Immature natural killer cell (primary cell): ENCODE measurements around the gene PEPD. TPM values are rescaled to one million over a fixed set of nuclear protein-coding genes. Genes with fewer than 3 reads are reported as not detected.

Source experiments
- DNase-seq, 3 donors: peaks; one replicate each; pipeline ENCODE4 v3.0.0; 2022; ENCODE audit warnings: mixed read lengths in 1 of 3
- H3K27ac Mint-ChIP-seq, 6 donors: one replicate each; pipeline ENCODE4 v1.8.0; 2020; ENCODE audit warnings: mixed read lengths in 6 of 6, mild to moderate bottlenecking in 5 of 6, inconsistent platforms in 4 of 6, moderate library complexity in 3 of 6
- H3K27me3 Mint-ChIP-seq, 3 donors: one replicate each; pipeline ENCODE4 v1.8.0; 2020 to 2021; ENCODE audit warnings: low read depth in 3 of 3, mild to moderate bottlenecking in 3 of 3, mixed read lengths in 3 of 3, moderate library complexity in 3 of 3, inconsistent platforms in 1 of 3
- H3K36me3 Mint-ChIP-seq, 3 donors: one replicate each; pipeline ENCODE4 v1.8.0; 2020; ENCODE audit warnings: mixed read lengths in 3 of 3, inconsistent platforms in 2 of 3, mild to moderate bottlenecking in 2 of 3
- H3K4me1 Mint-ChIP-seq, 2 donors: one replicate each; pipeline ENCODE4 v1.8.0; 2020; ENCODE audit warnings: inconsistent platforms in 2 of 2, mild to moderate bottlenecking in 2 of 2, mixed read lengths in 2 of 2, moderate library complexity in 1 of 2
- H3K4me3 Mint-ChIP-seq, 5 donors: one replicate each; pipeline ENCODE4 v1.8.0; 2020; ENCODE audit warnings: mild to moderate bottlenecking in 5 of 5, mixed read lengths in 5 of 5, inconsistent platforms in 3 of 5, moderate library complexity in 3 of 5
- H3K9me3 Mint-ChIP-seq, 6 donors: one replicate each; pipeline ENCODE4 v1.8.0; 2020; ENCODE audit warnings: mild to moderate bottlenecking in 6 of 6, mixed read lengths in 6 of 6, inconsistent platforms in 4 of 6, moderate library complexity in 3 of 6
- polyA plus RNA-seq, 3 donors: library from polyadenylated mRNA; unstranded; fragments of 300-500 nt; fragmentation: Illumina TruSeq; gene quantifications; one replicate each; pipeline ENCODE4 v1.2.3, GENCODE V29; 2021

The PEPD gene
- polyA plus RNA-seq, 3 donors from 2014 or later = 135 to 181 (median 142) TPM

DNA sequence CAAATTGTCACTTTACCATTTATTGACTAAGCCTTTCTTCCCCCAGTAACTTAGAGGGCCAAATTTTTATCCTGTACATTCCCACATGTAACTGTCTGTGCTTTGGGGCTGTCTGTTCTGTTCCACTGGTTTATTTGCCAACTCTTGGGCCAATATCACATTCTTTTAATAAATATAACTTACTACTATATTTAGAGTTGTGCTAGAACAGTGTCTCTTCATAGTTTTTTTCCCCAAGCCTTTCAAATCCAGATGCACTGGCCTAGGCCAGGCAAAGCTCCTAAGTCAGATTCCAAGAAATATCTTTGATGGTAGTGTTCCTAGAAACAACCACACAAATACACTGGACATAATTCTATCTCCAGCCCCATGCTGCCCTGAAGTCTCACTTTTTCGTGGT is 164.0 kb downstream of the PEPD start:
- Mint-ChIP-seq H3K4me1 (no peaks in the 10 kb centered on the region), H3K27ac (no peak overlapping the region), H3K9me3 (peaks cover 0 to 7% (median 1%) of the 10 kb centered on the region in 6 donors), H3K4me3 (no peak overlapping the region), H3K36me3 (no peaks in the 10 kb centered on the region), H3K27me3 (peaks cover 2 to 4% (median 3%) of the 10 kb centered on the region in 3 donors)
- no peak for DNase-seq

DNA sequence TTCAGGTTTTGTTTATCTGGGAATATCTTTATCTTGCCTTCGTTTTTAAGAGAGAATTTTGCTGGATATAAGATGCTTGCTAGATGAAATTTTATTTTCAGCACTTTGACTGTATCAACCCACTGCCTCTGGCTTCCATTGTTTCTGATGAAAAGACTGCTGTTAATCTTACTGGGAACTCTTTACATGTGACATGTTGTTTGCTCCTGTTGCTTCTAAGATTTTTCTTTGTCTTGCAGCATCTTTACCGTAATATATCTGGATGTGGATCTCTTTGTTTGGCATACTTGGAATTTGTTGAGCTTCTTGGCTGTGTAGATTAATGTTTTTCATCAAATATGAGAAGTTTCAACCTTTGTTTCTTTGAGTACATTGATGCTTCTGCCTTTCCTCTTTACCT is 166.1 kb downstream of the PEPD start:
- peaks cover 2 to 4% (median 3%) of the 10 kb centered on the region in 3 donors for H3K27me3 Mint-ChIP-seq
- DNase-seq = no peak
- no peaks in the 10 kb centered on the region for H3K4me1 Mint-ChIP-seq
- no peak overlapping the region for H3K27ac Mint-ChIP-seq
- no peak overlapping the region for H3K4me3 Mint-ChIP-seq
- H3K36me3 Mint-ChIP-seq = no peaks in the 10 kb centered on the region
- H3K9me3 Mint-ChIP-seq = peaks cover 0 to 7% (median 1%) of the 10 kb centered on the region in 6 donors

DNA sequence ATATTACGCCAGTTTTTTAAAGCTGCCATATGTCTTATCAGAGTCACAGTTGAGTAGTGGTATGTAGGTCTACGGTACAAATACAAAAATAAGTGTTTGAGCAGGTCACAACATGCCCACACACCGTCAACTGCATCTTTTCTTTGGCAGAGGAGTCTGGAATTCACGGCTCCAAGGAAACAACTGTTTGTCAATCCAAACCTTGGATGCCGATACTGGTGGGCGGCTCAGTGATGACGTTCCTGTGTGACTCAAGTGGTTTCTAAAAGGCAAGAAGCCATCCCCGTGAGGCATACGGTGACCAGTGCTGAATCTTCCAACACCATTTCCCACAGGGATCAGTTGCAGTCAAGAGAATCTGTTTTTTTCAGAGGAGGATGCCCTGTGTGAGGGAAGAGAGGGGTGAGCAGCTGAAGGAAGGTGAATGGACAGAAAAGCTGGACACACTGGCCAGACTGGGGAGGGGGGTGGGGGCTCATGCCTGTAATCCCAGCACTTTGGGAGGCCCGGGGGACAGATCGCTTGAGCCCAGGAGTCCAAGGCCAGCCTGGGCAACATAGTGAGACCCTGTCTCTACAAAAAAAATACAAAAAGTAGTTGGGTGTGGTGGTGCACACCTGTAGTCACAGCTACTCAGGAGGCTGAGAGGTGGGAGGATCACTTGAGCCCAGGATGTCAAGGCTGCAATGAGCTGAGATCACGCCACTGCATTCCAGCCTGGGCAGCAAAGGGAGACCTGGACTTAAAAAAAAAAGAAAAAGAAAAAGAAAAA is 170.9 kb downstream of the PEPD start:
- Mint-ChIP-seq H3K36me3 (no peaks in the 10 kb centered on the region), H3K27me3 (peaks cover 0 to 6% (median 2%) of the 10 kb centered on the region in 3 donors), H3K9me3 (peaks cover 0 to 4% (median 0%) of the 10 kb centered on the region in 6 donors), H3K4me1 (no peaks in the 10 kb centered on the region), H3K4me3 (no peak overlapping the region), H3K27ac (no peak overlapping the region)
- DNase-seq = no peak

DNA sequence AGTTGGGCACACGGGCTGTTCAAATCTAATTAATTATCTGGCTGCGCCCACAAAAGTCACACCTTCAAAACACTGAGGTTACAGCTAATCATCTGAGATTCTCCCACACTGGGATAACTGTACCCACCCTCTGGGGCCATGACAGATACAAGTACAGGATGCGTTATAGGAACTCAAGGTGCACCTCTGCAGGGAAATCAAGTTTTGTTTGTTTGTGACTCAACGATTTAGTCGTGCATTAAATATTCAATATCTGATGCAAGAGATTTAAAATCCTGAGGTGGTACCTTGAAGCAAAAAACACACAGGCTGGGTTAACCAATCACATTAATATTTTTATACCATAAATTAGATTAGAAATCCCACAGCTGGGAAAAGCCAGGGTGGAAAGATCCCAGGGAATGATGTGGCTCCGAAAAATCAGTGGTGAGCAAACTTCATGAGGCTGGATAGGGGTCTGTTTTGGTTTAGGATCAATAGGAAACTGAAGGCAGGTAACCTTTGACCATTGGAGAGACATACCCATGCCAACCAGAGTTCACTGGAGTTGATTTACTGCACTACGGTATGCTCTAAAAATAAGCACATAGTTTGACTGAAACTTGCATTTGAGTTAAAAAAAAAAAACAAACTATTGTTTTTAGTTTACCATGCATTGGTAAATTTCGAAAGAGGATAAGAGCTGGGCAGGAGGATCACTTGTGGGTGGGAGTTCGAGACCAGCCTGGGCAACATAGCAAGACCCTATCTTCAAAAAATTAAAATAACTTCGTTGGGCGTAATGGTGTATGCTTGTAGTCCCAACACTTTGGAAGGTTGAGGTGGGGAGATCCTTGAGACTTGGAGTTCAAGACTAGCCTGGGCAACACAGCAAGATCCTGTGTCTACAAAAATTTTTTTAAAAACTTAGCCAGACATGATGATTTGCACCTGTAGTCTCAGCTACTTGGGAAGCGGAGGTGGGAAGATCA is 172.0 kb downstream of the PEPD start:
- Mint-ChIP-seq H3K27me3 (peaks cover 2 to 10% (median 3%) of the 10 kb centered on the region in 3 donors), H3K4me1 (no peaks in the 10 kb centered on the region), H3K27ac (no peak overlapping the region), H3K4me3 (no peak overlapping the region), H3K36me3 (no peaks in the 10 kb centered on the region), H3K9me3 (peaks cover 0 to 1% (median 0%) of the 10 kb centered on the region in 6 donors)
- no peak for DNase-seq

DNA sequence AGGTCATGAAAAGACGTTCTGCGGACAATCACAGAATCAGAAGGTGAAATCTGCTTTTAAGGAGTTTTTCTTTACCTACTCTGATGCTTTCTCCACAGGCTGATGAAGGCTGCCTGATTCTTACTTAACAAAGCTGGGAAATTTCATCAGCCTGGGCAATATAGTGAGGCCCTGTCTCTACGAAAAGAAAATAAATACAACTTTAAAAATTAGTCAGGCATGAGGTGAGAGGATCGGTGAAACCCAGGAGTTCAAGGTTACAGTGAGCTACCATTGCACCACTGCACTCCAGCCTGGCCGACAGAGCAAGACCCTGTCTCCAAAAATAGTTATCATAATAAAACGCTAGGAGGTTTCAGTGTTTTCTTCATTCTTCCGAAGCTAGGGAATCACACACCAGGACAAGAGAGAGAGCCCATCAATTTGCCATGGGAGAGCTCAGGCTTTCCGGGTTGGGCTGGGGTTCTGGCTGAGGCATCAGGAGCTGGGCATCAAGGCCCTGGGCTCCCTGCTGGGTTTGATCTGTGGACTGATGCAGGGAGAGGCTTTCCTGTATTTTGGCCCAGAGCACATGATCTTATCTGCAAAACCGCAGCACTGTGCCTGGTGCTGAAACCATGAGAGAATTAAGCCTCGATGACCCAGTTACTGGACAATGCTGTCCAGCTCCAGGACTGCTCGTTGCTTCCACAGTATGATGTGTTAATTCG is 173.1 kb downstream of the PEPD start:
- no peak overlapping the region for H3K4me3 Mint-ChIP-seq
- H3K27ac Mint-ChIP-seq = no peak overlapping the region
- no peaks in the 10 kb centered on the region for H3K4me1 Mint-ChIP-seq
- H3K27me3 Mint-ChIP-seq = peaks cover 2 to 11% (median 5%) of the 10 kb centered on the region in 3 donors
- no peak for DNase-seq
- no peaks in the 10 kb centered on the region for H3K9me3 Mint-ChIP-seq
- H3K36me3 Mint-ChIP-seq = no peaks in the 10 kb centered on the region

DNA sequence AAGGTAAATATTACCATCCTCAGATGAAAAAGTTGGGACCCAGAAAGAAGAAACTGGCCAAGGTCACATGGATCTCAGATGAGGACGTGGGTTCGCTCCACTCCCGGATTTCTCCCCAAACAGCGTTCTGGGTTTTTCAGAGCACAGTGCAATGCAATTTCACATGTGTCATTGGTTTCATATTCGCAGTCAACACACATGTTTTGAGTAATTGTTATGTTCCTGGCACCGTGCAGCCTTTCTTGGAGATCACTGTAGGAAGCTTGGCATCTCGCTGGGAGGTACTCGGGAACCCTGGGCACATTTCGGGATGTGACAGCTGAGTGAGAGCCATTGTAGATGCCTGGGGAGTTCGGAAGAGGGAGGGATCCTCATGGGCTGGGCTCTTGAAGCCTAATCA is 174.3 kb downstream of the PEPD start:
- Mint-ChIP-seq H3K9me3 (no peaks in the 10 kb centered on the region), H3K4me1 (no peaks in the 10 kb centered on the region), H3K4me3 (no peak overlapping the region), H3K27me3 (peaks cover 2 to 11% (median 5%) of the 10 kb centered on the region in 3 donors), H3K27ac (no peak overlapping the region), H3K36me3 (no peaks in the 10 kb centered on the region)
- no peak for DNase-seq

DNA sequence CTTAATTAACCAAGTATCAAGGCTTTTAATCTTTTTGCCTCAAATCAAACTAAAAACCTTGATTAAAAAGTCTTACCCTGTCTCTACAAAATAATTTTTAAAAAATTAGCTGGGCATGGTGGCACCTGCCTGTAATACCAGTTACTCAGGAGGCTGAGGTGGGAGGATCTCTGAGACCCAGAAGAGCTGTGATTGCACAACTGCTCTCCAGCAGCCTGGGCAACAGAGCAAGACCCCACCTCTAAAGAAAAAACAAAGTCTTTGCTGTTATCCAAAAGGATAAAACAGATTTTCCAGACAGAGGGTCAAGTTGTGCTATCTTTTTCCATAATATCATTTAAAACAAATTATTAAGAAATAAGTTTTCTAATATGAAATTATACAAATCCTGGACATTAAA is 174.9 kb downstream of the PEPD start:
- Mint-ChIP-seq H3K27me3 (peaks cover 2 to 11% (median 5%) of the 10 kb centered on the region in 3 donors), H3K36me3 (no peaks in the 10 kb centered on the region), H3K4me3 (no peak overlapping the region), H3K4me1 (no peaks in the 10 kb centered on the region), H3K27ac (no peak overlapping the region), H3K9me3 (no peaks in the 10 kb centered on the region)
- no peak for DNase-seq

DNA sequence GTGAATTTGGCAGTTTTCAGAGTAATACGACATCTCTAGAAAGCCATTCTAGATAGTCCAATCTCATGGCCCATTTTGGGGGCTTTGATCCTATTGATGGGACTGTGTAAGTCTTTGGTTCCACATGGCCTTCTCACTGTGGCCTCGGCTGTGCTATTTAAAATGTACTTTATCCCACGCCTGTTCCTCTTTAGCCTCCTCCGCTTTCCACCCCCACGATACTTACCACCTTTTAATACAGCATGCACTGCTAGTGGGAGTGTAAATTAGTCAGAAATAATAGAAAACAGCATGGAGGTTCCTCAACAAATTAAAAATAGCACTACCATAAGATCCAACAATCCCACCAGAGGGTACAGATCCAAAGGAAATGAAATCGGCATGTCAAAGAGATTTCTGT is 176.4 kb downstream of the PEPD start:
- H3K4me3 Mint-ChIP-seq = no peak overlapping the region
- H3K27me3 Mint-ChIP-seq = peaks cover 4 to 10% (median 5%) of the 10 kb centered on the region in 3 donors
- H3K4me1 Mint-ChIP-seq = no peaks in the 10 kb centered on the region
- no peak for DNase-seq
- H3K9me3 Mint-ChIP-seq = no peaks in the 10 kb centered on the region
- no peaks in the 10 kb centered on the region for H3K36me3 Mint-ChIP-seq
- H3K27ac Mint-ChIP-seq = no peak overlapping the region

DNA sequence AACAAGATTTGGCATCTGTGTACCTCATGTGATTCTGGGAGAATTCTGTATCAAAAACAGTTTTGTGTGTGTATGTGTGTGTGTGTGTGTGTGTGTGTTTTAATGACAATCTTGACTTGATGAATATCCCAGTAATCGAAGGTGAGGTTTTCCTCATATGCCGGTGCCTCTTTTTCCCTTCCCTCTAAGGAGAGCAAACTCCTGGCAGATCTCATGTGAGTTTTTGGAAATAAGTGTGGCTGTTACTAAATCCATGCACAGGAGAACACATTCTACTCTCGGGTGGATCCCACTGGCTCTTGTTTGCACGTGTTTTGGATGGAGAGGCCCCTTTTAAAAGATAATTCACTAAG is 177.0 kb downstream of the PEPD start:
- peaks cover 2 to 9% (median 5%) of the 10 kb centered on the region in 3 donors for H3K27me3 Mint-ChIP-seq
- no peaks in the 10 kb centered on the region for H3K36me3 Mint-ChIP-seq
- DNase-seq = no peak
- H3K4me1 Mint-ChIP-seq = no peaks in the 10 kb centered on the region
- no peak overlapping the region for H3K4me3 Mint-ChIP-seq
- no peak overlapping the region for H3K27ac Mint-ChIP-seq
- no peaks in the 10 kb centered on the region for H3K9me3 Mint-ChIP-seq

DNA sequence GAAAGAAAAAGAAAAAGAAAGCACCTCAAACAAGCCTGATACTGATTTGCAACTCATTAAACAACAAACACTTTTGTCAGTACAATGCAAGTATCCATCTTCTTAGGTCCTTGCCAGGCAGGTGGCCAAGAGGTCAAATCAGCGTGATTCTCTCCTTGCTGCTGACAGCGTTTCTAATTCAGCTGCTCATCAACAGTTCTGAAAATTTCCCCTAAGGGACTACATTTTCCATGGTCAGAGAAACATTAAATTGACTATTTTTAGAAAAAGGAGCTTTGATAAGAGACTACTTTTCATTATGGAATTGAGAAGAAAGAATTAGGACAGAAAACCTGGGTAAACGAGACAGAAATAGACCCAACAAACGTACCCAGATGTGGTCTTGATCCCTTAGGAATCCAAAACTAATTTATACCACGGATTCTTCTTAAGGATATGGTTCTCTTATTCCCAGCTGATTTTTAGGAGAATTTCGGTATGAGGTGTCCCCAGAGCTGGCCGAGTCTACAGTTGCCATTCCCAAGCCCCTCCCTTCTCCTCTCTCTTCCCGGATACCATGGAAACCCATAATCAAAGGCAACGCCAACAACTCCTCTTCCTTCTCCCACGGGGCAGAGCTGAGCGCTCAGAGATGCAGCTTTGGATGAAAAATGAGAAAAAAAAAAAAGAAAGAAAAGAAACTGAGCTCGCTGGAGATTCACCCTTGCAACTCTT is 177.6 kb downstream of the PEPD start:
- H3K36me3 Mint-ChIP-seq = no peaks in the 10 kb centered on the region
- no peak overlapping the region for H3K27ac Mint-ChIP-seq
- H3K27me3 Mint-ChIP-seq = peaks cover 2 to 9% (median 5%) of the 10 kb centered on the region in 3 donors
- no peaks in the 10 kb centered on the region for H3K9me3 Mint-ChIP-seq
- no peaks in the 10 kb centered on the region for H3K4me1 Mint-ChIP-seq
- no peak overlapping the region for H3K4me3 Mint-ChIP-seq
- no peak for DNase-seq

DNA sequence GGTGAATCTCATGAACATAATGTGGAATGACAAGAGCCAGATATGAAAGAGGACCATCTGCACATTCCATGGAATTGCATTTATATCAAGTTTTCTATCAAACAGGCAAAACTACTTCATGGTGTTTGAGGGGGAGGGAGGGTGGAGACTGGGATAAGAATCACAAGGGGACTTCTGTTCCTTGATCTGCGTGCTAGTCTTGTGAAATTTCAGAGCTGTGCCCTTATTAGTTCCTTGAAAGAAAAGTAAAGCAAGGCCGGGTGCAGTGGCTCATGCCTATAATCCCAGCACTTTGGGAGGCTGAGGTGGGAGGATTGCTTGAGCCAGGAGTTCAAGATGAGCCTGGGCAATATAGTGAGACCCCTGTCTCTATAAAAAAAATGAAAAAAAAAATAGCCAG is 178.3 kb downstream of the PEPD start:
- Mint-ChIP-seq H3K4me1 (no peaks in the 10 kb centered on the region), H3K9me3 (no peaks in the 10 kb centered on the region), H3K36me3 (no peaks in the 10 kb centered on the region), H3K4me3 (no peak overlapping the region), H3K27me3 (peaks cover 2 to 10% (median 9%) of the 10 kb centered on the region in 3 donors), H3K27ac (no peak overlapping the region)
- DNase-seq = no peak

DNA sequence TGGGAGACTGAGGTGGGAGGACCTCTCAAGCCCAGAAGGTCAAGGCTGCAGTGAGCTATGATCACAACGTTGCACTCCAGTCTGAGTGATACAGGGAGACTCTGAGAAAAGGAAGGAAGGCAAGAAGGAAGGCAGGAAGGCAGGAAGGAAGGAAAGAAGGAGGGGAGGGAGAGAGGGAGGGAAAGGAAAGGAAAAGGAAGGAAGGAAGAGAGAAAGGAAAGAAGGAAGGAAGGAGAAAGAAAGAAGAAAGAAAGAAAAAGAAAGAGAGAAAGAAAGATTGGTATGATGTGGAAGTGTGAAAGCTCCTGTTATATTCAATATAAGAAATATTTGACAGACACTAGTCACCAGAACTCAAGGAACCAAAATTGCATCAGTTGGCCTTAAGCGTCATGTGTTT is 180.6 kb downstream of the PEPD start:
- Mint-ChIP-seq H3K27me3 (peaks cover 5 to 10% (median 7%) of the 10 kb centered on the region in 3 donors), H3K4me1 (no peaks in the 10 kb centered on the region), H3K27ac (no peak overlapping the region), H3K9me3 (no peaks in the 10 kb centered on the region), H3K4me3 (no peak overlapping the region), H3K36me3 (no peaks in the 10 kb centered on the region)
- no peak for DNase-seq
